PC-3 (cell line): ENCODE measurements around the gene UQCR10.

Experiments used
- EZH2 ChIP-seq: fragments of 300-600 bp; sonication (generic); IDR thresholded peaks from one replicate; pipeline ENCODE4 v1.6.1; 2017; ENCODE audit warnings: antibody characterized with exemption, mild to moderate bottlenecking, low read length; ENCODE audit not compliant: unreplicated experiment
- EZH2phosphoT487 ChIP-seq: fragments of 300-600 bp; sonication (generic); IDR thresholded peaks from 2 replicates; pipeline ENCODE4 v1.6.1; 2018; ENCODE audit warnings: mild to moderate bottlenecking, antibody characterized with exemption, low read length, borderline replicate concordance
- TF ChIP-seq, protein P1 (sequence below): fragments of 300-600 bp; sonication (generic); conservative IDR thresholded peaks from 2 replicates; pipeline ENCODE4 v1.5.1; 2017; ENCODE audit warnings: antibody characterized with exemption, low read depth, mild to moderate bottlenecking, low read length

GRCh38 chr22:29719899-29720645, 47.1 kb upstream of the UQCR10 start, which contains the start of gene CABP7:
- TF ChIP-seq, protein P1, sequence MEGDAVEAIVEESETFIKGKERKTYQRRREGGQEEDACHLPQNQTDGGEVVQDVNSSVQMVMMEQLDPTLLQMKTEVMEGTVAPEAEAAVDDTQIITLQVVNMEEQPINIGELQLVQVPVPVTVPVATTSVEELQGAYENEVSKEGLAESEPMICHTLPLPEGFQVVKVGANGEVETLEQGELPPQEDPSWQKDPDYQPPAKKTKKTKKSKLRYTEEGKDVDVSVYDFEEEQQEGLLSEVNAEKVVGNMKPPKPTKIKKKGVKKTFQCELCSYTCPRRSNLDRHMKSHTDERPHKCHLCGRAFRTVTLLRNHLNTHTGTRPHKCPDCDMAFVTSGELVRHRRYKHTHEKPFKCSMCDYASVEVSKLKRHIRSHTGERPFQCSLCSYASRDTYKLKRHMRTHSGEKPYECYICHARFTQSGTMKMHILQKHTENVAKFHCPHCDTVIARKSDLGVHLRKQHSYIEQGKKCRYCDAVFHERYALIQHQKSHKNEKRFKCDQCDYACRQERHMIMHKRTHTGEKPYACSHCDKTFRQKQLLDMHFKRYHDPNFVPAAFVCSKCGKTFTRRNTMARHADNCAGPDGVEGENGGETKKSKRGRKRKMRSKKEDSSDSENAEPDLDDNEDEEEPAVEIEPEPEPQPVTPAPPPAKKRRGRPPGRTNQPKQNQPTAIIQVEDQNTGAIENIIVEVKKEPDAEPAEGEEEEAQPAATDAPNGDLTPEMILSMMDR, result no peak
- TF ChIP-seq EZH2 (no peak), EZH2phosphoT487 (no peak)
